Mucosa of descending colon (tissue), 3 donors: ENCODE data around the gene TMEM184A. TPM values are rescaled to one million over a fixed set of nuclear protein-coding genes. Genes with fewer than 3 reads are reported as not detected.
A peak's percentile ranks its signal among the peaks of the same experiment; 100 is the strongest.
"Not testable (repeated sequence)": the region's sequence is repeated elsewhere in the genome, so short reads cannot be mapped to it uniquely, and the experiment has no call there.

Experiments
- ATAC-seq: fragments of 200-7000 bp; cut with Tn5 transposase; one replicate; pipeline ENCODE4 v1.9.1; 2020; ENCODE audit warnings: mild to moderate bottlenecking, moderate library complexity
- DNase-seq, 3 donors: peaks; one replicate each; pipeline ENCODE4 v3.0.0-alpha.2; 2020
- H3K36me3 ChIP-seq: fragments of 200-600 bp; one replicate; pipeline ENCODE4 v1.8.0; 2021; ENCODE audit warnings: low read depth, mild to moderate bottlenecking
- H3K4me1 ChIP-seq: fragments of 200-600 bp; one replicate; pipeline ENCODE4 v1.8.0; 2021; ENCODE audit warnings: low read depth, mild to moderate bottlenecking
- H3K4me3 ChIP-seq: fragments of 200-600 bp; one replicate; pipeline ENCODE4 v1.8.0; 2021; ENCODE audit warnings: mild to moderate bottlenecking
- H3K9me3 ChIP-seq: fragments of 200-600 bp; one replicate; pipeline ENCODE4 v1.8.0; 2021; ENCODE audit warnings: mild to moderate bottlenecking
- CTCF ChIP-seq: fragments of 200-600 bp; IDR thresholded peaks from one replicate; pipeline ENCODE4 v1.8.0; 2022; ENCODE audit warnings: antibody characterized with exemption, mild to moderate bottlenecking
- intact Hi-C, 2 donors: fragments of 100-400 bp; cut with DNase I in 1 of 2; cut with micrococcal nuclease in 1 of 2; formaldehyde crosslinking; loops; one replicate each; pipeline versions ENCODE4 v1.11.0 to v1.11.1; 2022; cut with DNase I, micrococcal nuclease
- total RNA-seq, 3 donors: library from RNA; stranded (reverse); fragmentation: NEBNext Ultra II Directional in 2 of 3; extraction: Animal tissue kit (Norgen Biotek cat#: 25700) in 2 of 3; gene quantifications; one replicate each; pipeline versions ENCODE4 v1.2.1 to v1.2.4, GENCODE V29; 2021 to 2023
- donor health status: DM: no; HTN: no; CAD: no; lungs with moderate emphysema.
- donor health status: DM: no; HTN: no; CAD: no.
- donor health status: DM: no; HTN: yes; CAD: no.

The TMEM184A gene
- total RNA-seq, 3 donors from 2014 or later, result 36.7 to 87.9 (median 66.0) TPM

DNA sequence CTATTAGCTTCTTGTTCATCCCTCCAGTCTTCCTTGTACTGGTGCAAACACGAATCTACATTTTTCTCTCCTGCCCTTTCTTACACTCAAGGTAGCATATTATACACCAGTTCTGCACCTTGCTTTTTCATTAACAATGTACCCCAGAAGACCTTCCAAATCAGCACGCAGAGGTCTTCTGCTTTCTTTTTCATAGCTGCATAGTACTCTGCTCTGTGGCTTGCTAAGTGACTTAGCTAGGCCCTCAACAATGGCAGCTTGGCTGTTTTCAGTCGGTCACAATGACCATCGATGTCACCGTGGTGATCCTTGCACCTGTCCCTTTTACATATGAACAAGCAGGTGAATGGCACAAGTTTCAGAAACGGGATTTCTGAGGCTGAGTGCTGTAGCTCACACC lies 30.6 kb downstream of the TMEM184A start:
- DNase-seq, result no peak
- intact Hi-C loops, result no loop called here
- H3K36me3 ChIP-seq, result no peaks in the 10 kb centered on the region

DNA sequence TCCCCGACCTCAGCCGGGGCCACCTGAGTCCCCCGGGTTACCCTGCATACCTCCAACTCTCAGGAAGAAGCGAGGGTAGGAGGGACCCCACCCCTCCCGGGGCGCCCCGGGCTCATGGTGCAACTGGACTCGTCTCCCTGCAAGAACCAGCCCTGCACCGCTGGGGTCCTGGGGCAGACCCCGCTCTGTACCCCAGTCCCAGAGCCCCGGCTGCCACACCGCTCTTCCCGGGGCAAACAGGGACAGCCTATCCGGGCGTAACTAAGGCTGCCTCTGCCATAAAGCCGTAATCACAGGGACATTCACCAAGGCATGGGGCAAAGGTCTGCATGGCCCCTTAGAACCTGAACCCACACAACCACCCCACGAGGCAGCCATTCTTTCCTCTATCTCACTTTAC lies 32.2 kb downstream of the TMEM184A start:
- ATAC-seq (peak; percentile 91), DNase-seq (peak; percentile 66 to 81 (median 69))
- TF ChIP-seq CTCF, result no peak
- peaks cover 3% of the 10 kb centered on the region for H3K9me3 ChIP-seq
- H3K4me1 ChIP-seq, result peaks cover 9% of the 10 kb centered on the region
- intact Hi-C loops, result no loop called here
- H3K4me3 ChIP-seq, result no peak overlapping the region
- H3K36me3 ChIP-seq, result no peaks in the 10 kb centered on the region

More for the DNA sequence above, 30.6 kb downstream of the TMEM184A start:
- H3K4me1 ChIP-seq, result peaks cover 12% of the 10 kb centered on the region
- no peak for TF ChIP-seq CTCF
- no peak overlapping the region for H3K4me3 ChIP-seq
- no peaks in the 10 kb centered on the region for H3K9me3 ChIP-seq
- ATAC-seq, result no peak

DNA sequence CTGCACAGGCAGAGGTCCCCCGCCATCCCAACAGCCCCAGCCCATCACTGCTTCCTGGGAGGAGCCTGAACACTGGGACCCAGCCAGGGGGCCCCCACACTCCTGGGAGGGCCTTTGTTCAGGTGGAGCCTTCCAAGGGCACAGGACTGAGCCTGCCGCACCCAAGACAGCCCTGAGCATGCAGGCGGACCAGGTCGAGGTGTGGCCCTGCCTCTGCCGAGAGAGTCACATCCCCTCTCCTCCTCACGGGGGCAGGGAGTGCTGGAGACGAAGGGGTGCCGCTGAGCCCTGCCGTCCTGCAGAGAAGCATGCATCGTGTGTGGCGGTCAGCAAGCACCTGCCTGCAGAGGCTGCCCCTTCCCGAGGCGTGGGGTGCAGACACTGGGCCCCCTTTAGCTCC lies 32.8 kb downstream of the TMEM184A start:
- ATAC-seq, result peak; percentile 95
- no peak for TF ChIP-seq CTCF
- intact Hi-C loops, result no loop called here
- peaks cover 9% of the 10 kb centered on the region for H3K4me1 ChIP-seq
- no peaks in the 10 kb centered on the region for H3K36me3 ChIP-seq
- H3K9me3 ChIP-seq, result peaks cover 3% of the 10 kb centered on the region
- no peak overlapping the region for H3K4me3 ChIP-seq
- DNase-seq, result peak; percentile 84 to 89 (median 88)

GRCh38 chr7:1521456-1521855 lies 34.5 kb downstream of the TMEM184A start:
- Histone ChIP-seq H3K9me3 (peaks cover 3% of the 10 kb centered on the region), H3K4me1 (peaks cover 8% of the 10 kb centered on the region), H3K36me3 (no peaks in the 10 kb centered on the region), H3K4me3 (no peak overlapping the region)
- ATAC-seq (no peak), DNase-seq (no peak)
- intact Hi-C loops, result no loop called here
- TF ChIP-seq CTCF, result no peak

- peaks cover 3% of the 10 kb centered on the region for H3K9me3 ChIP-seq
- intact Hi-C loops, result no loop called here
- H3K4me1 ChIP-seq, result peaks cover 7% of the 10 kb centered on the region
- ATAC-seq, result no peak
- no peak overlapping the region for H3K4me3 ChIP-seq
- no peaks in the 10 kb centered on the region for H3K36me3 ChIP-seq
- no peak for TF ChIP-seq CTCF
- no peak for DNase-seq
Observed at GRCh38 chr7:1520539-1521234, 35.3 kb downstream of the TMEM184A start.

GRCh38 chr7:1519322-1519922 lies 36.6 kb downstream of the TMEM184A start:
- intact Hi-C loops, ATAC-seq, H3K9me3 ChIP-seq, DNase-seq, H3K4me1 ChIP-seq, H3K4me3 ChIP-seq, H3K36me3 ChIP-seq: not testable (repeated sequence)
